BLaER1 treated with 17β-estradiol and CSF1 and Interleukin-3, amounts not matched to agents 10 nM and 100 nM (cell line): Measurements from ENCODE around the gene WT1.
"Not testable (repeated sequence)": the region's sequence is repeated elsewhere in the genome, so short reads cannot be mapped to it uniquely, and the experiment has no call there.

Experiments
- H3K27ac ChIP-seq, 11 experiments: shearing (Covaris generic); formaldehyde crosslinking; 2 replicates each; pipeline ENCODE4 v1.8.1; 2022
- H3K27me3 ChIP-seq, 11 experiments: shearing (Covaris generic); formaldehyde crosslinking; 2 replicates each; pipeline ENCODE4 v1.8.1; 2022
- H3K36me3 ChIP-seq, 11 experiments: shearing (Covaris generic); formaldehyde crosslinking; 2 replicates each; pipeline ENCODE4 v1.8.1; 2022
- H3K4me1 ChIP-seq, 10 experiments: shearing (Covaris generic); formaldehyde crosslinking; 2 replicates each; pipeline ENCODE4 v1.8.1; 2022
- H3K4me2 ChIP-seq, 11 experiments: shearing (Covaris generic); formaldehyde crosslinking; 2 replicates each; pipeline ENCODE4 v1.8.1; 2022
- H3K4me3 ChIP-seq, 10 experiments: shearing (Covaris generic); formaldehyde crosslinking; 2 replicates each; pipeline ENCODE4 v1.8.1; 2022
- H3K9ac ChIP-seq, 11 experiments: shearing (Covaris generic); formaldehyde crosslinking; 2 replicates each; pipeline ENCODE4 v1.8.1; 2022
- H3K9me3 ChIP-seq, 11 experiments: shearing (Covaris generic); formaldehyde crosslinking; replicated peaks in 1 of 11; 2 replicates each; pipeline ENCODE4 v1.8.1; 2022
- H4K20me1 ChIP-seq, 11 experiments: shearing (Covaris generic); formaldehyde crosslinking; 2 replicates each; pipeline ENCODE4 v1.8.1; 2022
- Cebpa-rat ChIP-seq, 11 experiments: shearing (Covaris generic); IDR thresholded peaks; 2 replicates each; pipeline ENCODE4 v1.8.1; 2022

Gene WT1

DNA sequence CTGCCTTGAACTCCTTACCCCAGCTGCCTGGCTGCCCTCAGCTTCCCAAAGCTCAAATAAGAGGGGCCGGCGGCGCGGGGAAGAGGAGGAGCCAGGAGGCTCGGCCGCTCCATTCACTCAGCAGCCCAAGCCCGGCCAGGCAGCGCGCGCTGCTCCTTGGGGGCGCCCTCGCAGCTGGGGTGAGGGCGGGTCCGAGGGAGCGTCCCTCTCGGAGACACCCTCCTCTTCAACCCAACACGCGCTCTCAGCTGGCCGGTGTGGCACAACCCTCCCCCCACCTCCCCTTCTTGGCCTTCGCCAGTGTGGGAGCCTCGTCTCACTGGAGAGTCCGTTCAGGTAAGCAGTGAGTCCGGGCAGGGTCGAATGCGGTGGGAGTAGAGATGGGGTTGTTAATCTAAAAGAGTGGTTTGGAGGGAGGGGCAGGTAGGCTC is at the start of gene WT1:
Gene WT1 (minus strand): TSS at position 29 of the 431 bp plus-strand sequence.
- Histone ChIP-seq H3K36me3 (no peaks in the 10 kb centered on the region), H3K27ac (no peak within 1 kb of the TSS), H3K4me3 (peak within 1 kb of the TSS; percentile 11 to 60 (median 44); a peak in 18 of 20 replicates), H3K27me3 (peaks cover 99 to 100% (median 100%) of the 10 kb centered on the region in 11 experiments), H3K9me3 (peaks cover 38 to 64% (median 56%) of the 10 kb centered on the region in 11 experiments), H3K9ac (no peak within 1 kb of the TSS), H3K4me1 (peaks cover 35 to 58% (median 47%) of the 10 kb centered on the region in 10 experiments), H3K4me2 (peak within 1 kb of the TSS; percentile 50 to 93 (median 74)), H4K20me1 (peaks cover 0 to 88% (median 53%) of the 10 kb centered on the region in 11 experiments; a peak in 18 of 22 replicates)
- no peak for TF ChIP-seq Cebpa-rat (IDR thresholded peaks at IDR 0.05)

DNA sequence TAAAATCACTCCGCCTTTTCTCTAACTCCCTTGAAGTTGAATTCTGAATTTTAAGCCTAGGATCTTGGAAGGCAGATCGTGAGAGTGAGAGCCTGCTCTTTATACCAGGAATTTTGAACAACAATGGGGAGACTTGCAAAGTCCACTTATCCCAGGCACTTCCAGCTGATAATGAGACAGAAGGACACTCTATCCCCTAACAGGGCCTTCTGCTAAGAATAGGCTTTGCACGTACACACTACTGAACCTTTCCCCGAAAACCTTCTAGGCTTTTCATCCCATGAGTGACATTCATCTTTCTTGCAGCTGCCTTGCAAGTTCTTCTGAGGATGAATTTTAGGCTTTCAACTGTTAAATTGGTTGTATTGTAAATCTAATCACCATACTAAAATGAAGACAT is 44.0 kb upstream of the WT1 start:
- H4K20me1 ChIP-seq, result no peaks in the 10 kb centered on the region
- no peaks in the 10 kb centered on the region for H3K27me3 ChIP-seq
- no peak overlapping the region for H3K9ac ChIP-seq
- no peak overlapping the region for H3K27ac ChIP-seq
- H3K4me3 ChIP-seq, result no peak overlapping the region
- H3K9me3 ChIP-seq, result no peaks in the 10 kb centered on the region
- no peaks in the 10 kb centered on the region for H3K4me1 ChIP-seq
- H3K36me3 ChIP-seq, result no peaks in the 10 kb centered on the region
- no peak overlapping the region for H3K4me2 ChIP-seq
- TF ChIP-seq Cebpa-rat (IDR thresholded peaks at IDR 0.05), result no peak

DNA sequence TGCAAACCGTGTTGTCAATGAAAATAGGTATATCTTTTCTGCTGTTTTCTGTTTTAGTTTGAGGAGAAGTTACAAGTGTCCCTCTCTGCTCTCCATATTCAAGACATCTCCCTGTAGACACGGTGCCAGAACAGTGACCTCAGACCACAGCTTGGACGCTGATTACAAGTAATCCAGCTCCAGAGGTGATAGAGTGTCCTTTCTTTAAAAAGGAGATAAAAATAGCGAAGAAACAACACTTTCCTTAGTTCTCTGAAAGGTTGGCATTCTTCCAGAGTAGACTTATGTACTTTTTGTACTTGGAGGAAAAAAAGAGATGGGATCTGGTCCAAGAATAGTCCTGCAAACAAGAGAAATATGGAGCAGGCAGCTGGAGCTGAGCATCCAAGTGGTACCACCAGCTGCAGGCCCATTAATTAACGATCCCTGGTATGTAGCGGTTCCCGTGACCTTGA is 43.0 kb upstream of the WT1 start:
- no peaks in the 10 kb centered on the region for H4K20me1 ChIP-seq
- H3K36me3 ChIP-seq, result no peaks in the 10 kb centered on the region
- H3K4me1 ChIP-seq, result no peaks in the 10 kb centered on the region
- H3K4me2 ChIP-seq, result no peak overlapping the region
- H3K27ac ChIP-seq, result no peak overlapping the region
- H3K9me3 ChIP-seq, result no peaks in the 10 kb centered on the region
- TF ChIP-seq Cebpa-rat (IDR thresholded peaks at IDR 0.05), result no peak
- H3K9ac ChIP-seq, result no peak overlapping the region
- H3K27me3 ChIP-seq, result no peaks in the 10 kb centered on the region
- H3K4me3 ChIP-seq, result no peak overlapping the region

DNA sequence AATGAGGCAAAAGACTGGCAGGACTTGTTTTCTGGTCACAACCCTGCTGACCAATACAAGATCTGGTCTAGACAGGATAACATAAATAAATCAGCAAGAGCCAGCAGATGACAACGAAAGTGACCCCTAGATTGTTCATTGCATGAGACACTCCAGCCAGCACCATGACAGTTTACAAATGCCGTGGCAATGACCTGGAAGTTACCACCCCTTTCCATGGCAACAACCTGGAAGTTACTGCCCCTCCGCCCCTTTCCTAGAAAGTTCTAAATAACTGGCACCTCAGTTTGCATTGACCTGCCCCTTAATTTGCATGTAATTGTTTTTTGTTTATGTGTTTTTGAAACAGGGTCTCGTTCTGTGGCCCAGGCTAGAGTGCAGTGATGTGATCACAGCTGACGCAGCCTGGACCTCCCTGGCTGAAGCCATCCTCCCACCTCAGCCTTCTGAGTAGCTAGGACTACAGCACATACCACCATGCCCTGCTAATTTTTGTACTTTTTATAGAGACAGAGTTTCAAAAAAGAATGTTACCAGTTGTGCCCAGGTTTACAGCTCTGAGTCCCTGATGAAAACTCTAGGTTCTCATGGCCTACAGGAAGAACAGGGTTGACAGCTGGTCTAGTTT is 38.1 kb upstream of the WT1 start:
- no peaks in the 10 kb centered on the region for H3K27me3 ChIP-seq
- H3K4me3 ChIP-seq, result no peak overlapping the region
- H3K27ac ChIP-seq, result no peak overlapping the region
- H3K4me1 ChIP-seq, result peaks cover 0 to 14% (median 6%) of the 10 kb centered on the region in 10 experiments; a peak in 12 of 20 replicates
- H3K36me3 ChIP-seq, result no peaks in the 10 kb centered on the region
- no peak overlapping the region for H3K4me2 ChIP-seq
- TF ChIP-seq Cebpa-rat (IDR thresholded peaks at IDR 0.05), result no peak
- no peaks in the 10 kb centered on the region for H3K9me3 ChIP-seq
- H3K9ac ChIP-seq, result no peak overlapping the region
- no peaks in the 10 kb centered on the region for H4K20me1 ChIP-seq

DNA sequence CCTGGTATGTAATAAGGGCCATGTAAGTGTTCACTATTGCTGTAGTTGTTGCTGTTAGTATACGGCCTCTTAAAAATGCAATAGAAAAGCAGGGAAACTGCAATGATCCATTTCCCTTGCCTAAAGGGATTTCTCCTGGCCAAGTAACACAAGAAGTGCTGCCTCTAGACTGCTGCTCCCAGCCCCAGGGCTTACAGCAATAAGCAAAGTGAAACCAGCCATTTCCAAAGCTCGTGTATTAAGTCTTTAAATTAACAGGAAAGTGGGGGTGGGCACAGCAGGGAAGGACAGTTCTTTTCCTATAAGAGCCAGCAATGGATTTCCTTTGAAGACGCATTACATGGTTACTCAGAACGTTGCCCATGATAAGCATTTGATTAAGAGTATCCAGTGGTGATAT is 36.9 kb upstream of the WT1 start:
- Histone ChIP-seq H4K20me1 (no peaks in the 10 kb centered on the region), H3K4me2 (no peak overlapping the region), H3K4me3 (no peak overlapping the region), H3K4me1 (peaks cover 0 to 15% (median 6%) of the 10 kb centered on the region in 10 experiments; a peak in 12 of 20 replicates), H3K36me3 (no peaks in the 10 kb centered on the region), H3K27me3 (no peaks in the 10 kb centered on the region), H3K9ac (no peak overlapping the region), H3K9me3 (no peaks in the 10 kb centered on the region), H3K27ac (no peak overlapping the region)
- no peak for TF ChIP-seq Cebpa-rat (IDR thresholded peaks at IDR 0.05)

DNA sequence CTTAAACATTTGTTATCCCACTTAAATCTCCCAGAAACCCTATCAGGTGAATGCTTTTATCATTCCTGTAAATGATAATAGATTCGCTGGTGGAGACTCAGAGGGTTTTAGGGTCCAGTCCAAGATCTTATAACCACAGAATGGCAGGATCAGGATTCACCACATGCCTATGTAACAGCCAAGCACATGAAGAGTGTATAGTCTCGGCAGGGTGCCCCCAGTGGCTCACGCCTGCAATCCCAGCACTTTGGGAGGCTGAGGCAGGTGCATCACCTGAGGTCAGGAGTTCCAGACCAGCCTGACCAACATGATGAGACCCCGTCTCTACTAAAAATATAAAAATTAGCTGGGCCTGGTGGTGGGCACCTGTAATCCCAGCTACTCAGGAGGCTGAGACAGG is 36.2 kb upstream of the WT1 start:
- not testable (repeated sequence) for H3K4me2 ChIP-seq, H3K4me3 ChIP-seq, H3K27ac ChIP-seq, H3K9ac ChIP-seq, H3K9me3 ChIP-seq, H3K36me3 ChIP-seq, H4K20me1 ChIP-seq, H3K27me3 ChIP-seq
- peaks cover 0 to 15% (median 6%) of the 10 kb centered on the region in 10 experiments; a peak in 12 of 20 replicates for H3K4me1 ChIP-seq

DNA sequence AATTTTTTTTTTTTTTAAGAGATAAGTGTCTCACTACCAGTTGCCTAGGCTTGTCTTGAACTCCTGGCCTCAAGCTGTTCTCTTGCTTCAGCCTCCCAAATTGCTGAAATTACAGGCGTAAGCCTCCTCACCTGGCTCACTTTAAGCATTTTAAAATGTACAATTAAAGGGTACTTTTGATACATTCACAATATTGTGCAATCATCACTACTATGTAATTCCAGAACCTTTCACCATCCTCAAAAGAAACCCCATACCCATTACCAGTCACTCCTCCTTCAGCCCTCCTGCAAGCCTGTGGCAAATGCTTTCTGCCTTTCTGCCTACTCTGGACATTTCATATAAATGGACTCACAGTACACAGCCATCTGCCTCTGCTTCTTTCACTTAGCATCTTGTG is 34.5 kb upstream of the WT1 start:
- Histone ChIP-seq H3K9ac (no peak overlapping the region), H3K27me3 (no peaks in the 10 kb centered on the region), H3K36me3 (no peaks in the 10 kb centered on the region), H3K4me3 (no peak overlapping the region), H3K4me1 (peaks cover 0 to 15% (median 6%) of the 10 kb centered on the region in 10 experiments; a peak in 12 of 20 replicates), H3K9me3 (no peaks in the 10 kb centered on the region), H4K20me1 (no peaks in the 10 kb centered on the region), H3K27ac (peak overlapping the region in 1 of 11 experiments; percentile 2; a peak in 2 of 22 replicates), H3K4me2 (peak overlapping the region in 3 of 11 experiments; percentile 3 to 29 (median 27); a peak in 5 of 22 replicates)
- TF ChIP-seq Cebpa-rat (IDR thresholded peaks at IDR 0.05), result peak in 8 of 11 experiments; percentile 28 to 87 (median 57); a peak in 12 of 22 replicates

DNA sequence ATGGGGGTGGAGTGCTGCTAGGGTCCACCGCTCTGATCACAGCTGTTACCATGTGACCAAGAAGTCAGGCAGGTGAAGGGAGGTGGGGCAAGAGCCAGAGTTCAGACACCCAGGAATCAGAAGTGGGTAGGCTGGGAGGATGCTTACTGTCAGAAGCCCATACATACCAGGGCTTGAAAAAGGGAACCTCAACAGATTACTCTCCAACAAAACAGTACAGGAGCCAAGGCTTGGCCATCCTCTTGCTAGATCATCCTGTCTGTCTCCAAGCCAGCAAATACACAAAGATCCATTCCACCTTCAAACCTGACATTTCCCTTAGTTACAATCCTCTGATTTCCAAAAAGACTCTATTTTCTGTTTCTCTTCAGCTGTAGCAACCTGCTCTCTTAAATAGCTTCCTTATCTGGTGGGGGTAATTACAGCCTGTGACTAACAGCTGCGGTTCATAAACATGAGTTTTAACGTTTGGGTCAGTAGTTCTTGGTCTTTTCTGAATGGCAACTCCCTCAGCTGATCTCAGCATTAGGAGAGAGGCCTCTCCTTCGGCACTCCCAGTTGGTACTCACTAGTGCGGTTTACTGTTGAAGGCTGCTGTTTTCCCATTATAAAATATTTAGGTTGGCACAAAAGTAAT is 31.1 kb upstream of the WT1 start:
- H3K9ac ChIP-seq, result no peak overlapping the region
- H3K36me3 ChIP-seq, result no peaks in the 10 kb centered on the region
- TF ChIP-seq Cebpa-rat (IDR thresholded peaks at IDR 0.05), result no peak
- no peaks in the 10 kb centered on the region for H4K20me1 ChIP-seq
- H3K4me3 ChIP-seq, result no peak overlapping the region
- H3K9me3 ChIP-seq, result no peaks in the 10 kb centered on the region
- H3K27ac ChIP-seq, result no peak overlapping the region
- H3K4me2 ChIP-seq, result no peak overlapping the region
- no peaks in the 10 kb centered on the region for H3K27me3 ChIP-seq
- H3K4me1 ChIP-seq, result peaks cover 0 to 15% (median 6%) of the 10 kb centered on the region in 10 experiments; a peak in 12 of 20 replicates

DNA sequence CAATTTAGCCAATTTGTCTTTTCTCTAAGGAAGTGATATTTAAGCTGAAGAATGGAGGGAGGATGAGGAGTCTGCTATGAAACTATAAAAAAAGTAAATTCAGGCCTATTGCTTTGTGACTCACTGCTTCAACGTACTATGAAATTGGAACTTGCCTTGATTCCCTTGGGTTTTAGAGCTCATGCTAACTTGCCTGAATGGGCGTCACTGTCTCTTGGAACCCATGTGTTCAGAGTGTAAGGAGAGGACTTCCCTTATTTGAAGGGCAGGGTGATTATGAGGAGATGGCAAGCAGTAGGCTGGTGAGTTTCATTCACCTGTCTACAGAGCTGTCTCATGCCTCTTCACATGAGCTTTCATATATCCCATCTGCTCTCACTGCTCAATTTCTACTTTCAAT is 28.7 kb upstream of the WT1 start:
- Histone ChIP-seq H3K9ac (no peak overlapping the region), H3K27me3 (no peaks in the 10 kb centered on the region), H3K4me3 (no peak overlapping the region), H3K4me2 (no peak overlapping the region), H3K36me3 (no peaks in the 10 kb centered on the region), H4K20me1 (no peaks in the 10 kb centered on the region), H3K27ac (no peak overlapping the region), H3K9me3 (no peaks in the 10 kb centered on the region), H3K4me1 (peaks cover 0 to 8% (median 6%) of the 10 kb centered on the region in 10 experiments; a peak in 12 of 20 replicates)
- no peak for TF ChIP-seq Cebpa-rat (IDR thresholded peaks at IDR 0.05)
